ENCODE results near the gene DNM3.

DNM3 gene

DNA sequence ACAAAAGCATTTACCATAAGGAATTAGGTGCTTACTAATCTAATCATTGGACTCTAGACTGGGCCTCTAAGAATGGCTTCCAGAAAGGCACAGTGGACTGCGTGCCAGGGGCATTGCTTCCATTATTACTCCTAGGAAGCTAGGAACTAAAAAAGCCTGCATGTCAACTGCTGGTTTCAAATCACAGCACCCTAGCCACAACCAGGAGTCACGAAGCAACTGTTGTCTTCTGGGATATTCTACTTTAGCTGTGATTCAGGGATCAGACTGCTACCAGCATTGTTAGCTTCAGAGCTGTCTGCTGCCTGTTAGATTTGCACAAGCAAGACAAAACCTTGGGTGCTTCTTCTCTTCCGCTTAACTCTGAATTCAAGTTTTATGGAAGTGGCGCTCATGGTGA is 38.3 kb downstream of the DNM3 start:
- TF ChIP-seq, protein P1, sequence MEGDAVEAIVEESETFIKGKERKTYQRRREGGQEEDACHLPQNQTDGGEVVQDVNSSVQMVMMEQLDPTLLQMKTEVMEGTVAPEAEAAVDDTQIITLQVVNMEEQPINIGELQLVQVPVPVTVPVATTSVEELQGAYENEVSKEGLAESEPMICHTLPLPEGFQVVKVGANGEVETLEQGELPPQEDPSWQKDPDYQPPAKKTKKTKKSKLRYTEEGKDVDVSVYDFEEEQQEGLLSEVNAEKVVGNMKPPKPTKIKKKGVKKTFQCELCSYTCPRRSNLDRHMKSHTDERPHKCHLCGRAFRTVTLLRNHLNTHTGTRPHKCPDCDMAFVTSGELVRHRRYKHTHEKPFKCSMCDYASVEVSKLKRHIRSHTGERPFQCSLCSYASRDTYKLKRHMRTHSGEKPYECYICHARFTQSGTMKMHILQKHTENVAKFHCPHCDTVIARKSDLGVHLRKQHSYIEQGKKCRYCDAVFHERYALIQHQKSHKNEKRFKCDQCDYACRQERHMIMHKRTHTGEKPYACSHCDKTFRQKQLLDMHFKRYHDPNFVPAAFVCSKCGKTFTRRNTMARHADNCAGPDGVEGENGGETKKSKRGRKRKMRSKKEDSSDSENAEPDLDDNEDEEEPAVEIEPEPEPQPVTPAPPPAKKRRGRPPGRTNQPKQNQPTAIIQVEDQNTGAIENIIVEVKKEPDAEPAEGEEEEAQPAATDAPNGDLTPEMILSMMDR (conservative IDR thresholded peaks at IDR 0.05; ENCODE audit: low read depth, low read length): no peak
- no peak overlapping the region for H3K4me3 ChIP-seq (ENCODE audit: low read length)
- no peak for DNase-seq (ENCODE audit: low read depth)

DNA sequence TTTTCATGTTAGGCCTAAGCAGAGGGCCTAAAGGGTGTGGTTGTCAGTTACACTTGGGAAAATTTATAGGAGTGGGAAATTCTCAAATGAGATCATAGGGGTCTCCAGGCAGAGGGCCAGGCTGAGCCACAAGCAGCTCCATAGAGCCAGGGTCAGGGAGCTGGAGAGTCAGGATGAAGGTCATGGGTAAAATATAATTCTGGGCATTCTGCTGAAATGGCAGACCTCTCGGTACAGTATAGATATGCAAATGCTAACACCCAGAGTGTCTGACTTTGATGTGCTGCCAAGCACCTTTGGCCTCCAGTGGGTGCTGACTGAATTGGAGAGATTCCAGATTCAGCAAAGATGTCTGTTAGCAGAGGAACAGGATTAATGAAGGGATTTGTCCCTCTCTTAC is 40.1 kb downstream of the DNM3 start:
- TF ChIP-seq, protein P1 (conservative IDR thresholded peaks at IDR 0.05; ENCODE audit: low read depth, low read length): no peak
- DNase-seq (ENCODE audit: low read depth): no peak

DNA sequence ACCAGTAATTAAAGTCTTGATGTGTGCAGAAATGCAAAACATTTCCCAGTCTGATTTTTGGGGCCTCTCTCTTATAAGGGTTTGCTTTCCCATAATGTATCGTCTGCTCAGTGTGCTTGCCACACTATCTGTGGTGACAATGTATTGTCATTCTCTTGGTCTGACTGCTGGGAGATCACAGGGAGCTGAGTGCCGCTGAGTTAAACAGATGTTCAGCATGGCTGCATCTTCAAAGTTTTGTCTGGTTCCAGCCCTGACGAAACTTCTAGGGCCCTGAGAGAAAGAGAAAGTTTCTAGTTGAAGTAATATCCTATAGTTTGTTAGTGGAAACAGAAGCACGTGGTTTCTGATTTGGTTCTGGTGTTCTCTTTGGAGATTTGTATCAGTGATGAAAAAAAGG is 42.6 kb downstream of the DNM3 start:
- no peak overlapping the region for H3K4me3 ChIP-seq (ENCODE audit: low read length)
- no peak for DNase-seq (ENCODE audit: low read depth)
- TF ChIP-seq, protein P1 (conservative IDR thresholded peaks at IDR 0.05; ENCODE audit: low read depth, low read length): no peak

More for the DNA sequence above, 40.1 kb downstream of the DNM3 start:
- H3K4me3 ChIP-seq (ENCODE audit: low read length): no peak overlapping the region

DNA sequence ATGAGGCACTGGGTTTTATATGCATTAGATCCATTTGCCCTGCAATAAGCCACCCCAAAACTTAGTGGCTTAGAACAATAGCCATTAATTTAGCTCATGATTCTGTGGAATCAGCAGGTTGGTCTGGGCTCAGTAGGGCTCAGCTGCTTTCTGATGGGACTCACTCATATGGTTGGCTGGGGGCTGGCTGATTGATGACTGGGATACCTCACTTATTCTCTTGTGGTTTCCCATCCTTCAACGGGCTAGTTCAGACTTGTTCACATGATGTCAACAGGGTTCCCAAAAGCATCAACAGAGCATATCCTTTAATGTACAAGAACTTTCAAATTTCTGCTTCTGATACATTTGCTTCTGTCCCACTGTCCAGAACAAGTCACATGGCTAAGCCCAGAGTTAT is 43.2 kb downstream of the DNM3 start:
- no peak overlapping the region for H3K4me3 ChIP-seq (ENCODE audit: low read length)
- DNase-seq (ENCODE audit: low read depth): no peak
- TF ChIP-seq, protein P1 (conservative IDR thresholded peaks at IDR 0.05; ENCODE audit: low read depth, low read length): no peak

DNA sequence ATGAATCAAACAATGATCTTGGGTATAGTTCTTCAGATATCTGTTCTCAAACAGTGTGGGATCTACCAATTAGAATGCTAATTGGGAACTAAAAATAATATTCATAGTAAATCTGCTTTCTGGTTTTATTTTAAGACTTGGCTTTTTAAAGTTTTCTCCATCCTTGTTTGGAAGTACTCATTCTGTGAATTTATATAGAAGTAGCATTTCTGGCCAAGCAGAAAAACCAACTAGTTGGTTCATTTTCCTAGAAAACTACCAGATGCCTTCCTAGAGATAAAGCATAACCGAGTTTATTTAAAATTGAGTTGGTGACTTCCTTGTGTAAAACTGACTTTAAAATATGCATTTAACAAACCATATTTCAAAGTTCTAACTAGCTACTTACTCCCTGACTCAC is 48.8 kb downstream of the DNM3 start:
- no peak overlapping the region for H3K4me3 ChIP-seq (ENCODE audit: low read length)

DNA sequence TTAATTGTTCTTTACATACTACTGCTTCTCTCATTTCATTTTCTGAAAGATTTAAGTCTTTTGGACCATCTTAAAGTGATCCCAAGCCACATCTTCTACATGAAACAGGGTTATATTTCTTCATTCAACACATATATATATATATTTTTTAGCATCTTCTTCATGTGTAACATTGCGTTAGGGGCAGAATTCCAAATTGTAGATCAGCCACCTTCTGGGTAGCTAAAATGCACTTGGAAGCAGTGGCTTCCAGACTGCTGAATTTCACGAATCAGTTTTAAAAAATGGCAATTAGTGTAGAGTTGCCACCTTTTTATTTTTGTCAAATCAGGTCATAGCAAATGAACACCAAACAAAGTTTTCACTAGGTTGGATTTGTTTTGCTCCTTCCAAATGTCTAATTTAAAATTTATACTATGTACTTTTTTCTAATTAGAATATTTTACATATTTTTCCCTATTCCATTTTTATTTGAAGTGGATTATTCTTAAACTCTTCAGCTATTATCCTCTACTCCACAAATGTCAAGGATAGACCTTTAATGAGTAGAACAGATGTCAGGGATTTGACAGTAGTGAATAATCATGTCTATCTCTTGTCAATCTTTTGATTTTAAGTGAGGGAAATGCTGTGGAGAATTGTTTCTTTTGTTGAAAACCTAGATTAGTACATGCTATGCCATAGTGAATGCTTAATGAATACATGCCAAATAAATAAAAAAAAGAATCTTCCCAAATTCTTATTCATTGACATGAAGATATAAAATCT is 55.8 kb downstream of the DNM3 start:
- no peak overlapping the region for H3K4me3 ChIP-seq (ENCODE audit: low read length)
- TF ChIP-seq, protein P1 (conservative IDR thresholded peaks at IDR 0.05; ENCODE audit: low read depth, low read length): no peak
- no peak for DNase-seq (ENCODE audit: low read depth)

More for the DNA sequence above, 48.8 kb downstream of the DNM3 start:
- DNase-seq (ENCODE audit: low read depth): no peak
- TF ChIP-seq, protein P1 (conservative IDR thresholded peaks at IDR 0.05; ENCODE audit: low read depth, low read length): no peak

DNA sequence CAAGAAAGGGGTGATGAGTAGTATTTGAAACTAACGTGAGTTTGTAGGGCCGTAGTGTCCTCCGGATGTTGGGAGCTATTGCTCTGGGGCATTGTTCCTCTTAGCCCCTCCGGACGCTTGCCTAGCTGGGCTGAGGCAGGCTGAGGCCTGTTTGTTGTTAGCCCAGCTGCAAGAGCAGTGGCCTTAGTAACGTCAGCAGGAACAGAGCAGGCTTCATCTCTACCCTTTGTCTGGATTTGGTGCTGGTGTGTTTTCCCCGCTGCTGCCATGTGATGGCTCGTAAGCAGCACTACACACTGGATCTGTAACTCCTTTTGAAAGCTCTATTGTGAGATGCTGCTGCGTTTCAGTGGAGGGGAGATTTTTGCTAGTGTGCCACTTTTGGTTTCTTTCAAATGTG is 57.6 kb downstream of the DNM3 start:
- no peak for DNase-seq (ENCODE audit: low read depth)
- no peak overlapping the region for H3K4me3 ChIP-seq (ENCODE audit: low read length)
- TF ChIP-seq, protein P1 (conservative IDR thresholded peaks at IDR 0.05; ENCODE audit: low read depth, low read length): no peak
